IPS-NIHi7 (cell line): ENCODE data around the gene C5AR2.
"Not testable (repeated sequence)": the region's sequence is repeated elsewhere in the genome, so short reads cannot be mapped to it uniquely, and the experiment has no call there.

ENCODE experiments used
- DNase-seq: peaks from one replicate; pipeline ENCODE4 v3.0.0; 2012; ENCODE audit warnings: mixed read lengths; ENCODE audit errors: extremely low spot score

The C5AR2 gene

GRCh38 chr19:47331931-47332547 lies at the start of gene C5AR2:
C5AR2 (plus strand) TSS chr19:47332175; CDS start chr19:47340800, 8,625 bp downstream.
- DNase-seq = peak; percentile 9

- no peak for DNase-seq
Measured at GRCh38 chr19:47283405-47284059, 48.4 kb upstream of the C5AR2 start.

GRCh38 chr19:47284324-47284899 lies 47.6 kb upstream of the C5AR2 start:
- peak; percentile 47 for DNase-seq

DNA sequence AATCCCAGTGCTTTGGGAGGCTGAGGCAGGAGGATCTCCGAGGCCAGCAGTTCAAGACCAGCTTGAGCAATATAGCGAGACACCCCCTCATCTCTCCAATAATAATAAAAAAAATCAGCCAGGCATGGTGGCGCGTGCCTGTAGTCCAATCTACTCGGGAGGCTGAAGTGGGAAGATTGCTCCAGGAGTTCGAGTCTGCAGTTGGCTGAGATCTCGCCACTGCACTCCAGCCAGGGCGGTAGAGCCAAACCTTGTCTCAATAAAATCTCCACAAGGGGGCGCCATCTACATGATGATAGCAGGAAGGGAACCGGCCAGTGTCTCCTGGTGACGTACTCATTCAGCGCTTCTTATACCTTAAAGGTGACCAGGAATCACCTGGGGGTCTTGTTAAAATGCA lies 35.9 kb upstream of the C5AR2 start:
- DNase-seq = peak; percentile 87

DNA sequence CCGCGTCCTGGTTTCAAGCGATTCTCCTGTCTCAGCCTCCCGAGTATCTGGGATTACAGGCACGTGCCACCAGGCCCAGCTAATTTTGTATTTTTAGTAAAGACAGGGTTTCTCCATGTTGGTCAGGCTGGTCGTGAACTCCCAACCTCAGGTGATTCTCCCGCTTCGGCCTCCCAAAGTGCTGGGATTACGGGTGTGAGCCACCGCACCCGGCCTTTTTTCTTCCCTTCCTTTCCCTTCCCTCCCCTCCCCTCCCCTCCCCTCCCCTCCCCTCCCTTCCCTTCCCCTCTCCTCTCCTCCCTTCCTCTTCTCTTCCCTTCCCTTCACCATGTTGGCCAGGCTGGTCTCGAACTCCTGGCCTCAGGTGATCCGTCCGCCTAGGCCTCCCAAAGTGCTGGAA lies 31.1 kb upstream of the C5AR2 start:
- DNase-seq = not testable (repeated sequence)

DNA sequence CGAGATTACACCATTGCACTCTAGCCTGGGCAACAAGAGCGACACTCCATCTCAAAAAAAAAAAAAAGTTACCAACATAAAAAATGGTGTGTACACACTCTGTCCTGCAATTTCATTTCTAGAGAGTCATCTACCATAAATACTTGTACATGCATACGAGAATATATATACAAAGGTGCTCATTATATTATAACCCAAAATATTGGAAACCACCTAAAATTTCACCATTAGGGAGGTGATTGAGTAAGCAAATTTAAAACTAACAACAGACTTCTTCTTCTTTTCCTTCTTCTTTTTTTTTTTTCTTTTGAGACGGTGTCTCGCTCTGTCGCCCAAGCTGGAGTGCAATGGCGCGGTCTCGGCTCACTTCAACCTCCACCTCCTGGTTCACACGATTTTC lies 29.7 kb upstream of the C5AR2 start:
- DNase-seq = no peak

DNA sequence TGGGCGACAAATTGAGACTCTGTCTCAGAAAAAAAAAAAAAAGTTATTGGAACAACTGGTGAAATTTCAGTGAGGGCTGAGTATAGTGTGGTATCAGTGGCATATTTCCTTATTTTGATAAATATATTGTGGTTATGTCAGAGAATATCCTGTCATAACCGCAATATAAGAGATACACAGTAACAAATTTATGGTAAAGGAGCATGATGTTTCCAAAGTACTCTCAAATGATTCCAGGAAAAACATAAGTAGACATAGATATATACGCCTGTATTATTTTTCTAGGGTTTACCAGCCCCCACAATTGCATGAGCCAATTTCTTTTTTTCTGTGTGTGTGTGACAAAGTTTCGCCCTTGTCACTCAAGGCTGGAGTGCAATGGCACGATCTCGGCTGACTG lies 28.0 kb upstream of the C5AR2 start:
- no peak for DNase-seq

DNA sequence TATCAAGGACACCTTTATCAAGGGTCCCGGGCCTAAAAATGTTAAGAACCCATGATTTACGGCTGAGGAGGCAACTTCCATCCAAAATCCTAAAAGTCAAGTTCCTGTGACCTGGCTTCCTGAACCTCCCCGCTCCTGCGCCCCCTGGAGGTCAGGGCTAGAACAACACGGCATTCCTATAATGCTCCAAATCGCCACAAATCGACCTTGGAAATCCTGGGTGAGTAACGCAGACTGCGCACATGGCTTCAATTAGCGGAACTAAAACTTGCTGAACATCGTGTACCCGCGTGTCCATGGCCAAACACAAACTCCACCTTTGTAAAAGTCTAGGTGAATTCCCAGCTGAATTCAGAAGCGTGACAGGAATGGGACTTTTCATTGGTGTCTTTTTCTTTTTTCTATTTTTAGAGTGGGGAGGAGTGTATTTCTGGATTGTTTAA lies 26.6 kb upstream of the C5AR2 start:
- peak; percentile 87 for DNase-seq

DNA sequence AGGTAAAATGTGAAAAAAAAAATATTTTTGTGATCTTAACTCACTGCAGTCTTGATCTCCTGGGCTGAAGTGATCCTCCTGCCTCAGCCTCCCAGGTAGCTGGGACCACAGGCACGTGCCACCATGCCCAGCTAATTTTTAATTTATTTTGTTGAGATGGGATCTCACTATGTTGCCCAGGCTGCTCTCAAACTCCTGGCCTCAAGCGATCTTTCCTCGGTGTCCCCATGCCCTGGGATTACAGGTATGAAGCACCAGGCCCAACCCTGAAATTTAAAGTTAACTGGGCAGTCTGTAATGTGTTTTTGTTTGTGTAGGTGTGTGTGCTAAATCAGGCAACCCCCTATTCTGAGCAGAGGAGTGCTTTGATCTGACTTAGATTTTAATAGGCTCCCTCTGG lies 25.7 kb upstream of the C5AR2 start:
- no peak for DNase-seq

GRCh38 chr19:47309038-47309437 lies 22.9 kb upstream of the C5AR2 start:
- no peak for DNase-seq

GRCh38 chr19:47309608-47310007 lies 22.4 kb upstream of the C5AR2 start, which contains the start of gene C5AR1:
C5AR1 (plus strand) TSS chr19:47309861; CDS start chr19:47309896, 35 bp downstream.
- no peak for DNase-seq

- DNase-seq = no peak
Measured at GRCh38 chr19:47310323-47310722, 21.7 kb upstream of the C5AR2 start.

GRCh38 chr19:47310819-47311218 lies 21.2 kb upstream of the C5AR2 start:
- no peak for DNase-seq

GRCh38 chr19:47312366-47313006 lies 19.5 kb upstream of the C5AR2 start:
- DNase-seq = no peak

DNA sequence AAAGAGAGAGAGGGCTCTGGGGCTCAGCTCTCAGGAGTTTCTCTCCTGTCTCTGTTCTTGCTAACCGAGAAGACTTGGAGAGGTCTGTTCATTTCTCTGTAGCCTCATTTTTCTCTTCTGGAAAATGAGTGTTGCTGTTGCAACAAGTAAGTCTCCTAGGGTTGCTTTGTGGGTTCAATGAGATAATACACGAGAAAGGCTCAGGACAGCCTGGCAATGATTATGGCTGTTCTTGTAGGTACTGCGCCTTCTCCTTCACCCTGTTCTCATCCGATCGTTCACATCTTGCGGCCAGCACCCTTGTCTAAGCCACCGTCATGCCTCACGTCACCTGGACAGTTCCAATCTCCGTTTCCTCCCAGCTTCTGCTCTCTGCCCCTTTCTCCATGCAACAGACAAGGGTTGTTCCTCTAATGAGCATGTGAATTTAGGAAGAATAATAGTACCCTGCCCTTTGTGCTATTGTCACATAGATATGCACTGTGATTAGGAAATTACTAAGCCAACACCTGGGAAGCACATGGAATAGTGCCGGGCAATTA lies 18.1 kb upstream of the C5AR2 start:
- DNase-seq = no peak

DNA sequence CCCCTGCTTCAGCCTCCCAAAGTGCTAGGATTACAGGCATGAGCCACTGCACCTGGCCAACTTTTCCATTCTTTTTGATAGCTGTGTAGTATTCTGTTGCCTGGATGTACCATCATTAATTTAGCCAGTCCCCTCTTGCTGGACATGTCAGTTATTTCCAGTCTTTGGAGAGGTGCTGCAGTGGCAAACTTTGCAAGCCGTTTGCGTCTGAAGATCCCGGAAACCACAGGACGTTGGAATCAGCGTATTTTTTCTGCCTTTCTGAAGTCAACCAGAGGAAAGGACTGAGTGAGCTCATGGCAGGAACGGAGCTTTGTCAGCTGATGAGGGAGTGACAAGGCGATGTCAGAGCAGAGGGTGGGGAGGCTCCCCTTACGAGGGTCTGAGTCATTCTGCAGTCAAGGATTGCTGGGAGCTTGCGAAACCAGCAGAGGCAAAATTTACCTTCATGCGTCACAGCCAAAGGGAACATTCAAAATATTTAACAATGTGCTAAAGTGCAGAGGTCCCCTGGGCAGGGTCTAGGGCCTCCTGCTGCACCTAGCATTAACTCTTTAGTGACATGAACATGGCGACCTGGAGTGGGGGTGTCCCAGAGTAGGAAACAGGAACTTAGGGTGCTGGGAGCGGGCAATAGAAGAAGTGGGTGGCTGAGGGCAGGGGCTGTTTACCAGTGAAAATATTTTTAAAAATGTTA lies 16.7 kb upstream of the C5AR2 start:
- DNase-seq = peak; percentile 63

DNA sequence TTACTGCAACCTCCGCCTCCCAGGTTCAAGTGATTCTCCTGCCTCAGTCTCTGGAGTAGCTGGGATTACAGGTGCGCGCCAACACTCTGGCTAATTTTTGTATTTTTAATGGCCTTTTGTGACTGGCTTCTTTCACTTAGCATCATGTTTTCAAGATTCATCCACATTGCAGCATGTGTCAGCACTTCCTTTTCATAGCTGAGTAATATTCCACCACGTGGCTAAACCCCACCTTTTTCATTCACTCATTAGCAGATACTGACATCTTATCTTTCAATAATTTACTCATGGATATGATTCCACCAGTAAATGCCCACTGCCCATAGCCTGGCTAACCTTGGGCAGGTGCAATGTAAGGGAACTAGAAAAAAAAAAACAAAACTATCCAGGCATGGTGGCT lies 15.5 kb upstream of the C5AR2 start:
- DNase-seq = no peak

DNA sequence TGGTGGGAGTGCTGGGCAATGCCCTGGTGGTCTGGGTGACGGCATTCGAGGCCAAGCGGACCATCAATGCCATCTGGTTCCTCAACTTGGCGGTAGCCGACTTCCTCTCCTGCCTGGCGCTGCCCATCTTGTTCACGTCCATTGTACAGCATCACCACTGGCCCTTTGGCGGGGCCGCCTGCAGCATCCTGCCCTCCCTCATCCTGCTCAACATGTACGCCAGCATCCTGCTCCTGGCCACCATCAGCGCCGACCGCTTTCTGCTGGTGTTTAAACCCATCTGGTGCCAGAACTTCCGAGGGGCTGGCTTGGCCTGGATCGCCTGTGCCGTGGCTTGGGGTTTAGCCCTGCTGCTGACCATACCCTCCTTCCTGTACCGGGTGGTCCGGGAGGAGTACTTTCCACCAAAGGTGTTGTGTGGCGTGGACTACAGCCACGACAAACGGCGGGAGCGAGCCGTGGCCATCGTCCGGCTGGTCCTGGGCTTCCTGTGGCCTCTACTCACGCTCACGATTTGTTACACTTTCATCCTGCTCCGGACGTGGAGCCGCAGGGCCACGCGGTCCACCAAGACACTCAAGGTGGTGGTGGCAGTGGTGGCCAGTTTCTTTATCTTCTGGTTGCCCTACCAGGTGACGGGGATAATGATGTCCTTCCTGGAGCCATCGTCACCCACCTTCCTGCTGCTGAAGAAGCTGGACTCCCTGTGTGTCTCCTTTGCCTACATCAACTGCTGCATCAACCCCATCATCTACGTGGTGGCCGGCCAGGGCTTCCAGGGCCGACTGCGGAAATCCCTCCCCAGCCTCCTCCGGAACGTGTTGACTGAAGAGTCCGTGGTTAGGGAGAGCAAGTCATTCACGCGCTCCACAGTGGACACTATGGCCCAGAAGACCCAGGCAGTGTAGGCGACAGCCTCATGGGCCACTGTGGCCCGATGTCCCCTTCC lies 11.8 kb upstream of the C5AR2 start:
- DNase-seq = no peak

DNA sequence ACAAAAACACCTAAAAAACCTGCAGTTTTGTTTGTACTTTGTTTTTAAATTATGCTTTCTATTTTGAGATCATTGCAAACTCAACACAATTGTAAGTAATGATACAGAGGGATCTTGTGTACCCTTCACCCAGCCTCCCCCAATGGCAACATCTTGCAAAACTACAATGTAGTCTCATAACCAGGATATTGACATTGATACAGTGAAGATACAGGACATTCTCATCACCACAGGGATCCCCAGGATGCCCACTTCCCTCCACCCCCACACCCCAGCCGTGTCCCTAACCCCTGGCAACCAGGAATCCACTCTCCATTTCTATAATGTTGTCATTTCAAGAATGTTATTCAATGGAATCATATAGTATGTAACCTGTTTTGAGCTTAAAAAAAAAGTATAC lies 10.3 kb upstream of the C5AR2 start:
- DNase-seq = no peak

GRCh38 chr19:47322058-47322457 lies 9.9 kb upstream of the C5AR2 start:
- DNase-seq = no peak

DNA sequence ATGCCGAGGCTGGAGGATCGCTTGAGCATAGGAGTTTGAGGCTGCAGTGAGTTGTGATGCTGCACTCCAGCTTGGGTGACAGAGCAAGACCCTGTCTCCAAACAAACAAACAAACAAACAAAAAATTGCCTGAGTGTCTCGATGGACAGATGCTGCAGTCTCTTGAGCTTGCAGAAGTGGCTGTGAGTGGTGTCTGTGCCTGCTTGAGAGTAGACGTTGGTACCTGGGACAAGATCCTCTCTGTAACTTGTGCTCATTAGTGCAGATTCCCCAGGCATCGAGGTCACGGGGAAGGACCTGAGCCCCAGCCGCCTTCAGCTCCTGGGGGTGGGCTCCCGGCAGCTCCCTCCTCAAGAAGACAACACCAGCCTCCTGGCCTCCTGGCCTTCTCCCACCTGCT lies 8.6 kb upstream of the C5AR2 start:
- no peak for DNase-seq
